ENCODE measurements around the gene NCKIPSD.

DNA sequence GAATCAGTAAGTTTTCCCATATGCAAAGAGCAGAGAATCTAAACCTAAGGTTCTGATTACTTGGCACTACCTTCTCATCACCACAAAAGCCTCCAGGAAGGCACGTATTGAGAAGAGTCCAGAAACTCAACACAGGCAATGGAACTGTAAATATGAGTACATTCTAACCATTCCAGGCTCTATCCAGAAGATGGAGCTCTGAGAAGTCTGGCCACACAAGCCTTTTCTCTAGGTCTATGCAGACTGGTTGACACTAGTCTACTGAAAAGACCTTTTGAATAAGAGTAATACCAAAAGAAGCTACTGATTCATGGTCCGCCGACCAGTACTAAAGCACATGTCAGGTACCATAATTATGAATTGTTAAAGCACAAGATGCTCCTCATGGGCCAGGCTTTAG, 12.2 kb upstream of the NCKIPSD start:
- TF ChIP-seq POLR2A (IDR thresholded peaks at IDR 0.05; ENCODE audit: low read depth, low read length) (no peak), POLR2AphosphoS5 (IDR thresholded peaks at IDR 0.05; ENCODE audit: insufficient read depth, low read depth, low read length) (no peak), GATA2 (IDR thresholded peaks at IDR 0.05; ENCODE audit: insufficient read depth, insufficient read length, low read depth, low read length) (no peak), MYC (IDR thresholded peaks at IDR 0.05; ENCODE audit: low read depth, low read length) (no peak)
- TF ChIP-seq, protein P1, sequence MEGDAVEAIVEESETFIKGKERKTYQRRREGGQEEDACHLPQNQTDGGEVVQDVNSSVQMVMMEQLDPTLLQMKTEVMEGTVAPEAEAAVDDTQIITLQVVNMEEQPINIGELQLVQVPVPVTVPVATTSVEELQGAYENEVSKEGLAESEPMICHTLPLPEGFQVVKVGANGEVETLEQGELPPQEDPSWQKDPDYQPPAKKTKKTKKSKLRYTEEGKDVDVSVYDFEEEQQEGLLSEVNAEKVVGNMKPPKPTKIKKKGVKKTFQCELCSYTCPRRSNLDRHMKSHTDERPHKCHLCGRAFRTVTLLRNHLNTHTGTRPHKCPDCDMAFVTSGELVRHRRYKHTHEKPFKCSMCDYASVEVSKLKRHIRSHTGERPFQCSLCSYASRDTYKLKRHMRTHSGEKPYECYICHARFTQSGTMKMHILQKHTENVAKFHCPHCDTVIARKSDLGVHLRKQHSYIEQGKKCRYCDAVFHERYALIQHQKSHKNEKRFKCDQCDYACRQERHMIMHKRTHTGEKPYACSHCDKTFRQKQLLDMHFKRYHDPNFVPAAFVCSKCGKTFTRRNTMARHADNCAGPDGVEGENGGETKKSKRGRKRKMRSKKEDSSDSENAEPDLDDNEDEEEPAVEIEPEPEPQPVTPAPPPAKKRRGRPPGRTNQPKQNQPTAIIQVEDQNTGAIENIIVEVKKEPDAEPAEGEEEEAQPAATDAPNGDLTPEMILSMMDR (IDR thresholded peaks at IDR 0.05; ENCODE audit: extremely low read depth in 1 of 2, insufficient read depth in 1 of 2, low read depth in 1 of 2, low read length in 2 of 2): no peak

Data from endothelial cell of umbilical vein (primary cell).